NOMO-1 treated with DMSO at 0.1 percent for 48 hours (cell line): ENCODE data around the gene CCDC138.

ENCODE experiments used
- DNase-seq: peaks from one replicate; lab custom pipeline; 2025; ENCODE audit not compliant: unreplicated experiment; lab: John Stamatoyannopoulos, UW

Gene CCDC138

GRCh38 chr2:108918156-108918874 lies 131.7 kb downstream of the CCDC138 start:
- no peak for DNase-seq

GRCh38 chr2:108918941-108919341 lies 132.4 kb downstream of the CCDC138 start:
- no peak for DNase-seq

- DNase-seq, result no peak
Measured at GRCh38 chr2:108919571-108920373, 133.2 kb downstream of the CCDC138 start.

- no peak for DNase-seq
Measured at GRCh38 chr2:108920686-108921085, 134.1 kb downstream of the CCDC138 start.

- no peak for DNase-seq
Measured at GRCh38 chr2:108921096-108922030, 134.8 kb downstream of the CCDC138 start.

- no peak for DNase-seq
Measured at GRCh38 chr2:108922141-108922915, 135.8 kb downstream of the CCDC138 start.

- DNase-seq, result no peak
Measured at GRCh38 chr2:108923019-108923700, 136.6 kb downstream of the CCDC138 start.

- DNase-seq, result no peak
Measured at GRCh38 chr2:108923736-108924579, 137.4 kb downstream of the CCDC138 start.

GRCh38 chr2:108924580-108925251 lies 138.1 kb downstream of the CCDC138 start:
- no peak for DNase-seq

- DNase-seq, result no peak
Measured at GRCh38 chr2:108925286-108925685, 138.7 kb downstream of the CCDC138 start.

- DNase-seq, result no peak
Measured at GRCh38 chr2:108925735-108926134, 139.2 kb downstream of the CCDC138 start.
